ENCODE results near the gene ZSCAN31. TPM values are rescaled to one million over a fixed set of nuclear protein-coding genes. Genes with fewer than 3 reads are reported as not detected.
"Not testable (repeated sequence)": the region's sequence is repeated elsewhere in the genome, so short reads cannot be mapped to it uniquely, and the experiment has no call there.

ZSCAN31 gene
- total RNA-seq (2014; rRNA removed; shearing (Covaris generic)): 1.9 and 2.6 TPM in 2 replicates

DNA sequence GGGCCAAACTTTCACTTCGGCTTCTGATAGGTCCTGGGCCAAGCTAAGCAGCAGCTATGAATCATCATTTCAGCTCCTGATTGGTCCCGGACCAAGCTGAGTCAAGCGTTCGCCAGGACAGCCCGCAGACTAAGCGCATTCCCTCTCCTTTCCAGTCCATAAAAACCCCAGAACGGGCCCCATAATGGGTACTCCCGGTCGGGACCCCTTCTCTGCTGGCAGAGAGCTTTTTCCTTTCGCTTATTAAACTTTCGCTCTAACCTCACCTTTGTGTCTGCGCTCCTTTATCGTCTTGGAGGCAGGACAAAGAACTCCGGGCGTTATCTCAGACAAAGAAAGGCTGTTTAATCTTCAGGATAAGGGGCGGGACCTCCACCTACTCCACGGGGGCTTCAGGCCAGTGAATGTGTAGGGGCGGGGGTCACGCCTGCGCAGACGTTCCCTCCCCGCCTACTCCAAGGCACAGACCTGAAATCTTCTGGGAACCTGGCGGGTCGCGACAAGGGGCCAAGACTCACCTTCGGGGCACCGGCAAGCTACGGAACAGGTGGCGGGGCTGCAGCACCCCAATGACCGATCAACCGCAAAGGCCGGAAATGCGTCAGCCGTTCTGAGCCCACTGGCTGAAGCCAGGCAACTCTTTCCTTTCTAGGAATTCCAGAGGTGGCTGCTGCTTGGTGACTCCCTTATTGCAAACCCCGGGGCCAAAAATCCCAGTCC, at the start of gene ZSCAN31:
ZSCAN31 (minus strand) TSS at position 585 of the 720 bp plus-strand sequence. CDS start 6,465 bp downstream, outside the sequence.
- H3K27me3 ChIP-seq: no peaks in the 10 kb centered on the region
- peak; percentile 95 to 98 for DNase-seq
- H3K4me3 ChIP-seq: peak within 1 kb of the TSS; percentile 68
- peak within 1 kb of the TSS; percentile 95 for H3K27ac ChIP-seq
- H3K9me3 ChIP-seq (replicated peaks): no peaks in the 10 kb centered on the region
- peaks cover 7% of the 10 kb centered on the region; the same call in 1 of the 2 replicates for H3K4me1 ChIP-seq
- H3K36me3 ChIP-seq: no peaks in the 10 kb centered on the region

DNA sequence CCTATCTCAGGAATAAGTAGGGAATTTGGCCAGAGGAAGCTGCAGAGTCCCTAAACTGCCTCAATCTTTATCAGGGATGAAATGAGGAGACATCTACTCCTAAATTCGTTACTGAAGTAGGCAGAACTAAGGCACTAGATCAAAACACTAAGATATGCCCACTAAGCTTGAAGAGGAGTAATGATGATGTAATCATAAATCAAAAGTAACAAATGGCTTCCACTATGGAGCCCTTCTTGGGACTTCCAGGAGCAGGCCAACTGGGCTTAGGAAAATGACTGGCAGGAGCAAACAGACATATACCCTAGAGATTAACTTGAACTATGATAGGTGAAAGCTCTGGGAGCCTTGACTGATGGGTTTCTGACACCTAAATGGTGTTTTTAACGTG, 48.2 kb upstream of the ZSCAN31 start:
- Histone ChIP-seq H3K27me3 (no peaks in the 10 kb centered on the region), H3K4me1 (no peaks in the 10 kb centered on the region), H3K9me3 (replicated peaks) (no peaks in the 10 kb centered on the region), H3K36me3 (peaks cover 61% of the 10 kb centered on the region), H3K4me3 (no peak overlapping the region), H3K27ac (no peak overlapping the region)
- no peak for DNase-seq

DNA sequence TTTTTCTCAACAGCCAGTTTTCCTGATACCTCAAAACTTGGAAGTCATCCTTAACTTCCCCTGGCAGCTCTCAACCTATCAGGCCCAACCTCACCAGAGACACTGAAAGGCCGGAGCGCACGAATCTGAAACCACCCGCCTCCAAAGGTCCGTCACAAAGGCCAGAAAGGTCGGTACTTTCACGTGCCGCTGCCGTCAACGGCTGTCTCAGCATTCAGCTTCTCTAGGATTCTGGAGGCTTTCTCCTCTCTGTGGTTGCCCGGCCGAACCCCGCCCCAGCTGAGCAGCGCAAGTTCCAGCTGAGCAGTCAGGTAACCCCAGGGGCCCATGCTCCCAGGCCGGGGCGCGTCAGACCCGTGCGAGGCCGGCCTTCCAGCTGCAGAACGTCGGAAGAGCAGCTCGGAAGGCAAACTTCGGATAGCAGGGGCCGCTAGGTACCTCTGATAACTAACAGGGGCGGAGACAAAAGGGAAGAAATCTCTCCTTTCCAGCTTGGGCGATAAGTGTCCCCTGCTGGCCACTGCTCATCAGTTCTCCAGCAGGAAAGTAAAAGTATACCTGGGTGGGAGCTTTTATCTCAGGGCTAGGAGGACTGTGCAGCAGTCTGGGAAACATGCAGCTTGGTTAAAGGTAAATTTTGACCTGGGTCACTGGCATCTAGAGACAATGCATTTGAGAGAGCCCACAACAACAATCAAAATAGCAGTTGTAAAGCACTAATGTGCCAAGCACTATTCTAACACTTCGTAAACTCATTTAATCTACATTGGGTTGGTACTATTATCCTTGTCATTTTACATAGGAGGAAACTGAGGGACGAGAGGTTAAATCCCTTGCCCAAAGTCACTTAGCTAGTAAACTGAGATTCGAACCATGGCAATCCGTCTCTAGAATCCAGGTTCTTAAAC, 47.5 kb upstream of the ZSCAN31 start:
- Histone ChIP-seq H3K4me3 (no peak overlapping the region), H3K36me3 (peaks cover 61% of the 10 kb centered on the region), H3K4me1 (no peaks in the 10 kb centered on the region), H3K27me3 (no peaks in the 10 kb centered on the region; the same call in 1 of the 2 replicates), H3K27ac (no peak overlapping the region), H3K9me3 (replicated peaks) (no peaks in the 10 kb centered on the region; the same call in 1 of the 2 replicates)
- DNase-seq: no peak

DNA sequence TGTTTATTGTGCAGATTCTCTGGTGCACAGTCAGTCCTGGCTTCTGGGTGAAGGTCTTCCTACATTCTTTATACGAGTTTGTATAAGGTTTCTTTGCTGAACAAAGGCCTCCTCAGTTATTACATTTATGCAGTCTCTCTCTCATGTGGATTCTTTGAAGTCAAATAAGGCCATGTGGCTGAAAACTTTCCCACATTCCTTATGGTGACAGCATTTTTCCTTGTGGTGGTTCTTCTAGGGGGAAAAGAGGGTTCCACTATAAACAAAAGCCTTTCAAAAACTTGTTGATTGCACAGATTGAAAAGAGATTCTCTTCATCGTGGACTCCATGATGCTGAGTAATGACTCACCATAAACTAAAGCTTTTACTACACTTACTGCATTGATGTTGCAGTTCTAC, 44.4 kb upstream of the ZSCAN31 start:
- Histone ChIP-seq H3K27me3 (no peaks in the 10 kb centered on the region; the same call in 1 of the 2 replicates), H3K4me1 (no peaks in the 10 kb centered on the region), H3K9me3 (replicated peaks) (no peaks in the 10 kb centered on the region; the same call in 1 of the 2 replicates), H3K36me3 (peaks cover 52% of the 10 kb centered on the region), H3K4me3 (no peak overlapping the region), H3K27ac (no peak overlapping the region)
- DNase-seq: no peak

DNA sequence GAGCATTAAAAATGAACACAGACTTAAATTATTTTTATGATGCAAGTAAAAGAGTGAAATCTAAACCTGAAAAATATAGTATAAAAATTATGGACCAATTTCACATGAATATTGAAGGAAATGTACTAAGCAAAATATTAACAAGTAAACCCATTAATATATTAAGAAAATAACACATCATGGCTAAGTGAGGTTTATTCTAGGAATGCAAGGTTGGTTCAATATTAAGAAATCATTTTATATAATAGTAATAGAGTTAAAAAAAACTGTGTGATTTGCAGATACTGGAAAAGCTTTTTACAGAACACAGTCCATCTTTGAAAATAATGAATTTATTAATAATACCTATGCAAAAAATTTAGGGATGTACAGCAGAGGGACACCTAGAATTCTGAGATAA, 42.7 kb upstream of the ZSCAN31 start:
- Histone ChIP-seq H3K4me1 (no peaks in the 10 kb centered on the region), H3K27ac (no peak overlapping the region), H3K36me3 (peaks cover 48% of the 10 kb centered on the region), H3K9me3 (replicated peaks) (no peaks in the 10 kb centered on the region; the same call in 1 of the 2 replicates), H3K4me3 (no peak overlapping the region), H3K27me3 (no peaks in the 10 kb centered on the region; the same call in 1 of the 2 replicates)
- DNase-seq: no peak

DNA sequence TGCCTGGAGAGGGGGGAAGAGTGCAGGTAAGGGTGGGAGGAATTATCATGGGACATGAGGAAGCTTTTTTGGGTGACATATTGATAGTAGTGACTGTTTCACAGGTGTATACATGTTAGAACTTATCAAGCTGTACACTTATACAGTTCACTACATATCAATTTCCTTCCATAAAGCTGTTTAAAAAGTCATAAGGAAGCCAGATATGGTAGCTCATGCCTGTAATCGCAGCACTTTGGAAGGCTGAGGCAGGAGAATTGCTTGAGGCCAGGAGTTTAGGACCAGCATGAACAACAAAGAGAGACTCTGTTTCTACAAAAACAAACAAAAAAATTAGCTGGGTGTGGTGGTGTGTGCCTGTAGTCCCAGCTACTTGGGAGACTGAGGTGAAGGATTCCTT, 41.9 kb upstream of the ZSCAN31 start:
- H3K4me1 ChIP-seq: no peaks in the 10 kb centered on the region
- H3K36me3 ChIP-seq: peaks cover 48% of the 10 kb centered on the region
- no peak for DNase-seq
- H3K9me3 ChIP-seq (replicated peaks): no peaks in the 10 kb centered on the region; the same call in 1 of the 2 replicates
- no peak overlapping the region for H3K4me3 ChIP-seq
- no peaks in the 10 kb centered on the region; the same call in 1 of the 2 replicates for H3K27me3 ChIP-seq
- H3K27ac ChIP-seq: no peak overlapping the region

DNA sequence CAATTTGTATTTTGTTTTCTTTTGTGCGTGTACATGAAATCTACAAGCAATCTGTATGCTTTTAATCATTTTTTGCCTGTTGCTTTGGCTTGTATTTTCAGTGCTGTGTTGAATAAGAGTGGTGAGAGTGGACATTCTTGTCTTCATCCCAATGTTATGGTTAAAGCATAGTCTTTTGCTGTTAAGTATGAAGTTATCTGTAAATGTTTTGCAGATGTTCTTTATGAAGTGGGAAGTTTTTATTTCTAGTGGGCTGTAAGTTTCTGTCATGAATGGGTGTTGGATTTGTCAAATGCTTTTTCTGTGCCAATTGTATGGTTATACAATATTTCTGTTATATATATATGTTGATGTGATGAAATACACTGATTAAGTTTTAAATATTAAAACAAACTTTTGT, 38.0 kb upstream of the ZSCAN31 start:
- Histone ChIP-seq H3K27me3 (no peaks in the 10 kb centered on the region; the same call in 1 of the 2 replicates), H3K4me3 (no peak overlapping the region), H3K36me3 (peaks cover 13% of the 10 kb centered on the region), H3K27ac (no peak overlapping the region), H3K9me3 (replicated peaks) (no peaks in the 10 kb centered on the region; the same call in 1 of the 2 replicates), H3K4me1 (no peaks in the 10 kb centered on the region)
- no peak for DNase-seq

DNA sequence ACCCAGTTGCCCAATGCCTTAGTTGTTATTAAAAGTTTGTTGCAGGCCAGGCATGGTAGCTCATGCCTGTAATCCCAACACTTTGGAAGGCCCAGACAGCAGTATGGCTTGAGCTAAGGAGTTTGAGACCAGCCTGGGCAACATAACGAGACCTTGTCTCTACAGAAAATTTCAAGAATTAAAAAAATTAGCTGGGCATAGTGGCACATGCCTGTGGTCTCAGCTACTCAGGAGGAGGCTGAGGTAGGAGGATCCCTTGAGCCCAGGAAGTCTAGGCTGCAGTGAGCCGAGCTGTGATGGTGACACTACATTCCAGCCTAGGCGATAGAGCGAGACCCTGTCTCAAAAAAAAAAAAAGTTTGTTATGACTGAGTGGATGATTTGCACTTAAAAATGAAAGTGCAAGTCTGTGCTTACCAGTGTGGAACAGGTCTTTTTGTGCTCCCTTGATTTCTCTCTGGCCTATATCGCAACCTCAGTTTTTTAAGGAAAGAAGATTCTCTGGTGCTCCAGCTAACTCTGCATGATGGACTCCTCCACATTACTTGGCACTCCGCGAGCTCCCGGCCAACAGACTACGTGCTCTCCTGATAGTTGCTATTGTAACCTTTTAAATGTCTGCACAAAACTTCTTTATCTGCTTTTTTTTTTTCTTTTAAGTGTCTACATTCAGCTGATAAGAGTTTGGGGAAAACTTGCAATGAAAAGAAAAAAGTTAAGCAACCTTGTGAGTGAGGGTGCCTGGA, 35.9 kb upstream of the ZSCAN31 start:
- DNase-seq: no peak

DNA sequence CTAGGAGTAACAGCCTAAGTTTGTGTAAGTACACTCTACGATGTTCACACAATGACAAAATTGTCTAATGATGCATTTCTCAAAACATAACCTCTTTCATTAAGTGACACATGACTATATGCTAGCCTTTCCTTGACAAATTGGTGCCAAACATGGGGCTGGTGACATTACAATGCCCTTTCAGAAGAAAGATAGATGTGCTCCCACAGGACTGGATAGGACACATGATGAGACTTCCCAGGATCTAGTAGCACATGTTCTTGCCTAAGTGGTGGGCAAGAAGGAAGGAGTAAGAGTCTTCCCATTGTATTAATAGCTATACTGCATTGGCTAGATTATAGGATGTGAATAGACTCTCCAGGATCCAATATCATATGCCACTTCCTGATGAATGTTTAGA, 35.3 kb upstream of the ZSCAN31 start:
- H3K9me3 ChIP-seq (replicated peaks): no peaks in the 10 kb centered on the region
- peaks cover 3% of the 10 kb centered on the region; the same call in 1 of the 2 replicates for H3K36me3 ChIP-seq
- no peak overlapping the region for H3K27ac ChIP-seq
- no peaks in the 10 kb centered on the region for H3K4me1 ChIP-seq
- no peaks in the 10 kb centered on the region for H3K27me3 ChIP-seq
- no peak for DNase-seq
- no peak overlapping the region for H3K4me3 ChIP-seq

More for the DNA sequence above, 35.9 kb upstream of the ZSCAN31 start:
- Histone ChIP-seq H3K27me3 (no peaks in the 10 kb centered on the region), H3K4me1 (no peaks in the 10 kb centered on the region), H3K4me3 (no peak overlapping the region), H3K9me3 (replicated peaks) (no peaks in the 10 kb centered on the region), H3K36me3 (peaks cover 3% of the 10 kb centered on the region; the same call in 1 of the 2 replicates), H3K27ac (no peak overlapping the region)

DNA sequence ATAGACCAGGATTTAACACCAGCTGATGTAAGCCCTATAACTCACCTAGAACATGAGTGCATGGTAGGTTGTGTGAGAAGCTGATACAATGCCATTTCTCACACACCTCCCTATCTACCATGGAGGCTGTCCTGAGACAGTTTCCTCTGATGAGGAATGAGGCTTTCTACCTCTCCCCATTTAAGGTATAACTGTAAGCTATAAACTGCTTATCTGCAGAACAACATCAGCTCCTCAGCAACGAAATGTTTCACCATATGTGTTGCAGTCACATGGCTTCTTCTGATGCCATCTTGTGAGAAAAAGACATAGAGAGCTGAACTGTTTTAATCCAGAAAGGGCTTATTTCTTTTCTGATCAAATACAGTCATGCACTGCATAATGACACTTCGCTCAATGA, 34.5 kb upstream of the ZSCAN31 start:
- Histone ChIP-seq H3K36me3 (no peaks in the 10 kb centered on the region; the same call in 1 of the 2 replicates), H3K27ac (no peak overlapping the region), H3K4me1 (no peaks in the 10 kb centered on the region), H3K9me3 (replicated peaks) (no peaks in the 10 kb centered on the region), H3K4me3 (no peak overlapping the region), H3K27me3 (no peaks in the 10 kb centered on the region)
- no peak for DNase-seq

DNA sequence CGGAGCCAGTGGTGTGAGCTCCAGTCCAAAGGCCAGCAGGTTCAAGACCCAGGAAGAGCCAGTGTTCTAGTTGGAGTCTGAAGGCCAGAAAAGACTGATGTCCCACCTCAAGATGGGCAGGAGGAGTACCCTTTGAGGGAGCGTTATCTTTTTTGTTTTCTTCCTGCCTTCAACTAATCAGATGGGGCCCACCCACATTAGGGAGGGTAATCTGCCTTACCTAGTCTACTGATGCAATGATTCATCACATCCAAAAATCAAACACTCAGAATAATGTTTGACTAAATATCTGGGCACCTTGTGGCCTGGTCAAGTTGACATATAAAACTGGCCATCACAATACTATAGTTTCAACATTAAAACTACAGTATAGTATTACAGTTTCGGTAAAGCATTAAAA, 33.5 kb upstream of the ZSCAN31 start:
- no peak overlapping the region for H3K27ac ChIP-seq
- H3K4me3 ChIP-seq: no peak overlapping the region
- no peaks in the 10 kb centered on the region for H3K4me1 ChIP-seq
- no peaks in the 10 kb centered on the region for H3K9me3 ChIP-seq (replicated peaks)
- no peaks in the 10 kb centered on the region for H3K27me3 ChIP-seq
- DNase-seq: no peak
- H3K36me3 ChIP-seq: no peaks in the 10 kb centered on the region; the same call in 1 of the 2 replicates

DNA sequence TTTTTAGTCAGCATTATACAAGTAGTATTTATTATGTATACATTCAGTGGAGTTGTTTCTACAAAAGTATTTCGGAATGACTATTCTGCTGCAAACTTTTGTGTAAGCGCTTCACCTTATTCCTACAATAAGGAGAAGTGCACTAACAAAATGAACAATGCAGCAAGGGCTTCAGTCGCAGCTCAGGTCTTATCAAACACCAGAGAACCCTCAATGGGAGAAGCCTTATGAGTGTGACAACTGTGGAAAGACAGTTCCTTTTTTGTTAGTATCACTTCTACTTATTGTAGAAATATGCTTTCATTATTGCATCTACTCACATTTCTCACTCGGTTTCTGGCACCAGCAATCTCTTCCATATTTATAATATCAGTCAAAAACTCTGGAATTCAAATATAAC, 32.6 kb upstream of the ZSCAN31 start:
- Histone ChIP-seq H3K27ac (no peak overlapping the region), H3K4me1 (no peaks in the 10 kb centered on the region), H3K4me3 (no peak overlapping the region), H3K27me3 (no peaks in the 10 kb centered on the region), H3K9me3 (replicated peaks) (no peaks in the 10 kb centered on the region), H3K36me3 (no peaks in the 10 kb centered on the region; the same call in 1 of the 2 replicates)
- DNase-seq: no peak

DNA sequence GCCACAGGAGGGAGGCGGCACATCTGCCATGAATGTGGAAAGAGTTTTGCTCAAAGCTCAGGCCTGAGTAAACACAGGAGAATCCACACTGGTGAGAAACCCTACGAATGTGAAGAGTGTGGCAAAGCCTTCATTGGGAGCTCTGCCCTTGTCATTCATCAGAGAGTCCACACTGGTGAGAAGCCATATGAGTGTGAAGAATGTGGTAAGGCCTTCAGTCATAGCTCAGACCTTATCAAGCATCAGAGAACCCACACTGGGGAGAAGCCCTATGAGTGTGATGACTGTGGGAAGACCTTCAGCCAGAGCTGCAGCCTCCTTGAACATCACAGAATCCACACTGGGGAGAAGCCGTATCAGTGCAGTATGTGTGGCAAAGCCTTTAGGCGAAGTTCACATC, 29.6 kb upstream of the ZSCAN31 start:
- DNase-seq; H3K27me3 ChIP-seq; H3K36me3 ChIP-seq; H3K4me1 ChIP-seq; H3K9me3 ChIP-seq (replicated peaks); H3K4me3 ChIP-seq; H3K27ac ChIP-seq: not testable (repeated sequence)

DNA sequence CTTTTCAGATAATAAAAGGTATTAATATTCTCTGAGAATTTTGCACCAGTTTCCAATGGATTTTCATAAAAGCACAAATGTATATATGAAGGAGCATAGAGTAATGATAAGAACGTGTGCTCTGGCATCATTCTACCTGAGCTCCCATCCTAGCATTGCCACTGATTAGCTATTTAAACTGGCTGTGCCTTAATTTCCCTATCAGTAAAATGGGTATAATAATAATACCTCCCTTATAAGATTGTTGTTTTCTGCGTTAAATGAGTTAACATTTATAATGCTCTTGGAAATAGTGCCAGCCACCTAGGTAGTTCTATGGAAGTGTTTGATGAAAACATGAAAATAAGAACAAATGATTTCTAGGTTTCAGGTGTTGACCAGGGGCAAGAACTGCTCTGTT, 25.0 kb upstream of the ZSCAN31 start:
- no peaks in the 10 kb centered on the region for H3K27me3 ChIP-seq
- no peak overlapping the region for H3K27ac ChIP-seq
- DNase-seq: no peak
- H3K4me1 ChIP-seq: no peaks in the 10 kb centered on the region
- H3K9me3 ChIP-seq (replicated peaks): no peaks in the 10 kb centered on the region
- no peak overlapping the region for H3K4me3 ChIP-seq
- no peaks in the 10 kb centered on the region for H3K36me3 ChIP-seq
